Measurements from ENCODE around the gene MTR. TPM values are rescaled to one million over a fixed set of nuclear protein-coding genes. Genes with fewer than 3 reads are reported as not detected.

The MTR gene
- total and polyA plus RNA-seq, 2 donors (not counting 1 experiment from before 2014, with no cell fraction given) = 9.9 to 49.1 TPM

DNA sequence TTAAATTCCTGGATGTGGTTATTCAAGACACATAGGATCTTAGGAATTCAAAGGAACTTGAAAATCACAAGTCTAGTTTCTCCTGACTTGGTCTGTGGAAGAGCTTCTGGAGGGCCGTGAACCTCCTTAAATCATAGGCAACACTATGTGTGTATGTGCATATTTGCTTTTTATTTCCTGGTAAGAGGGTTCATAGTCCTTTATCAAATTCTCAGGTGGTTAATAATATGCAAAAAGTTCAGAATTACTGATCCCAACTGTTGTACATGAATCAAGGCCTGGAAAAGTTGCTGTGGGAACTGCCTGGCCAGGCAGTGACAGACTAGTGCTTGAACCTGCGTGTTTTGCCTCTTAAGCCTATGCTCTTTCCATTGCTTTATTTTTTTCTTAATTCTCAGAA, 12.9 kb downstream of the MTR start:
- Histone ChIP-seq H3K27me3 (replicated peaks in 1 of 4; ENCODE audit: control extremely low read depth in 1 of 4, control insufficient read depth in 3 of 4, insufficient read depth in 4 of 4, low read length in 3 of 4) (no peaks in the 10 kb centered on the region), H3K4me2 (replicated peaks; ENCODE audit: low read depth, low read length, poor library complexity, severe bottlenecking) (no peak overlapping the region), H3K27ac (ENCODE audit: low read length in 2 of 2) (no peak overlapping the region), H2AFZ (ENCODE audit: insufficient read depth, low read depth, low read length, poor library complexity, severe bottlenecking) (no peak overlapping the region), H3K9ac (ENCODE audit: low read length) (no peak overlapping the region), H4K20me1 (ENCODE audit: control insufficient read depth, insufficient read depth, low read length, poor library complexity, severe bottlenecking) (peaks cover 24% of the 10 kb centered on the region), H3K9me3 (ENCODE audit: control extremely low read depth in 1 of 3, control insufficient read depth in 2 of 3, insufficient read depth in 1 of 3, low read length in 2 of 3) (no peaks in the 10 kb centered on the region), H3K4me3 (ENCODE audit: control extremely low read depth in 1 of 5, extremely low read depth in 1 of 5, insufficient read depth in 1 of 5, low read depth in 2 of 5, low read length in 4 of 5) (no peak overlapping the region), H3K4me1 (ENCODE audit: control insufficient read depth in 2 of 2, insufficient read depth in 2 of 2, low read length in 2 of 2) (no peaks in the 10 kb centered on the region), H3K79me2 (ENCODE audit: control insufficient read depth, insufficient read depth, low read length) (peaks cover 20% of the 10 kb centered on the region), H3K36me3 (replicated peaks in 1 of 2; ENCODE audit: control extremely low read depth in 1 of 2, control insufficient read depth in 1 of 2, extremely low read depth in 1 of 2, insufficient read depth in 2 of 2, low read length in 1 of 2) (peaks cover 6 to 73% of the 10 kb centered on the region in 2 experiments)
- Mint-ChIP-seq H3K4me3 (no peak overlapping the region), H3K27me3 (no peaks in the 10 kb centered on the region), H3K27ac (no peak overlapping the region), H3K4me1 (no peaks in the 10 kb centered on the region), H3K9me3 (ENCODE audit: insufficient read depth) (no peaks in the 10 kb centered on the region)
- ATAC-seq (ENCODE audit: low read depth) (no peak), DNase-seq (no peak)
- intact Hi-C loops (cut with micrococcal nuclease) = no loop called here
- WGBS (ENCODE audit: insufficient coverage) = no CpG with 5 or more reads among the region's 2 CpGs
- POLR2A ChIA-PET = no interaction called here
- TF ChIP-seq, protein P1, sequence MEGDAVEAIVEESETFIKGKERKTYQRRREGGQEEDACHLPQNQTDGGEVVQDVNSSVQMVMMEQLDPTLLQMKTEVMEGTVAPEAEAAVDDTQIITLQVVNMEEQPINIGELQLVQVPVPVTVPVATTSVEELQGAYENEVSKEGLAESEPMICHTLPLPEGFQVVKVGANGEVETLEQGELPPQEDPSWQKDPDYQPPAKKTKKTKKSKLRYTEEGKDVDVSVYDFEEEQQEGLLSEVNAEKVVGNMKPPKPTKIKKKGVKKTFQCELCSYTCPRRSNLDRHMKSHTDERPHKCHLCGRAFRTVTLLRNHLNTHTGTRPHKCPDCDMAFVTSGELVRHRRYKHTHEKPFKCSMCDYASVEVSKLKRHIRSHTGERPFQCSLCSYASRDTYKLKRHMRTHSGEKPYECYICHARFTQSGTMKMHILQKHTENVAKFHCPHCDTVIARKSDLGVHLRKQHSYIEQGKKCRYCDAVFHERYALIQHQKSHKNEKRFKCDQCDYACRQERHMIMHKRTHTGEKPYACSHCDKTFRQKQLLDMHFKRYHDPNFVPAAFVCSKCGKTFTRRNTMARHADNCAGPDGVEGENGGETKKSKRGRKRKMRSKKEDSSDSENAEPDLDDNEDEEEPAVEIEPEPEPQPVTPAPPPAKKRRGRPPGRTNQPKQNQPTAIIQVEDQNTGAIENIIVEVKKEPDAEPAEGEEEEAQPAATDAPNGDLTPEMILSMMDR (IDR thresholded peaks at IDR 0.05) = no peak
- no peak for TF ChIP-seq EZH2 (IDR thresholded peaks at IDR 0.05; ENCODE audit: borderline replicate concordance, insufficient read depth, low read depth, low read length, poor library complexity, severe bottlenecking)
- CTCF ChIA-PET = interaction anchor here (0.8 kb wide), 1 partner anchor 49 kb away, joined by 3 read pairs; no protein-coding TSS in a partner anchor

DNA sequence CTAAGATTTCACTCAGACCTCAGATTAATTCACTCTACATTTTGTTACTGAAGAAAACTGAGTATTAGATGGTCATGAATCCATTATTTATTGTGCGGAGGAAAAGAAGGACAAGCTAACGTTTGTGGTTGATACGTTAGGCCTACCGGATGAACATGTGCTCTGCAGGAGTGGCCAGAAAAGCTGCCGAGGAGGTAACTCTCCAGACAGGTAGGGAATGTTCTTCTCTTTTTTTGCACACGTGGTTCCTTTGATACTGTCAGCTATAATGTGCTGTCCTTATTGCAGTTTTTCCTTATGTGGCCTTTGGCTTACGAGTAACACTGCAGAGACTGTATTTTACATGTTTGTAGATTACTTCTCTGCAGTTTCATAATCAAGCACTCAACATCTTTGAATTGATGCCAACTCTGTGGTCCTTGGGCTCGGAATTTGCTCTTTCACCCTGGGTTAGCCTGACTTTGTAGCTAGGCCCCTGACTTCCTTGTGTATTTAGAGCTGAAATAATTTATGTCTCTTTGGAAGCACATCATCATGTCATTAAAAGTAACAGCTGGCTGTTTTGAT, 13.6 kb downstream of the MTR start:
- H2AFZ ChIP-seq (ENCODE audit: insufficient read depth, low read depth, low read length, poor library complexity, severe bottlenecking) = no peak overlapping the region
- CTCF ChIA-PET = interaction anchor here (0.6 to 0.8 kb wide), 2 partner anchors 9 to 49 kb away, joined by 3 read pairs; no protein-coding TSS in a partner anchor
- no peaks in the 10 kb centered on the region for H3K4me1 Mint-ChIP-seq
- peaks cover 19% of the 10 kb centered on the region for H4K20me1 ChIP-seq (ENCODE audit: control insufficient read depth, insufficient read depth, low read length, poor library complexity, severe bottlenecking)
- TF ChIP-seq EZH2 (IDR thresholded peaks at IDR 0.05; ENCODE audit: borderline replicate concordance, insufficient read depth, low read depth, low read length, poor library complexity, severe bottlenecking) = no peak
- TF ChIP-seq, protein P1 (IDR thresholded peaks at IDR 0.05) = no peak
- H3K27ac ChIP-seq (ENCODE audit: low read length in 2 of 2) = no peak overlapping the region
- no peak overlapping the region for H3K9ac ChIP-seq (ENCODE audit: low read length)
- H3K9me3 Mint-ChIP-seq (ENCODE audit: insufficient read depth) = no peaks in the 10 kb centered on the region
- H3K27me3 Mint-ChIP-seq = no peaks in the 10 kb centered on the region
- H3K27me3 ChIP-seq (replicated peaks in 1 of 4; ENCODE audit: control extremely low read depth in 1 of 4, control insufficient read depth in 3 of 4, insufficient read depth in 4 of 4, low read length in 3 of 4) = no peaks in the 10 kb centered on the region
- H3K27ac Mint-ChIP-seq = no peak overlapping the region
- H3K79me2 ChIP-seq (ENCODE audit: control insufficient read depth, insufficient read depth, low read length) = peaks cover 17% of the 10 kb centered on the region
- H3K4me3 ChIP-seq (ENCODE audit: control extremely low read depth in 1 of 5, extremely low read depth in 1 of 5, insufficient read depth in 1 of 5, low read depth in 2 of 5, low read length in 4 of 5) = no peak overlapping the region
- H3K9me3 ChIP-seq (ENCODE audit: control extremely low read depth in 1 of 3, control insufficient read depth in 2 of 3, insufficient read depth in 1 of 3, low read length in 2 of 3) = no peaks in the 10 kb centered on the region
- no peak overlapping the region for H3K4me2 ChIP-seq (replicated peaks; ENCODE audit: low read depth, low read length, poor library complexity, severe bottlenecking)
- H3K4me1 ChIP-seq (ENCODE audit: control insufficient read depth in 2 of 2, insufficient read depth in 2 of 2, low read length in 2 of 2) = no peaks in the 10 kb centered on the region
- no peak overlapping the region for H3K4me3 Mint-ChIP-seq
- ATAC-seq (ENCODE audit: low read depth) (no peak), DNase-seq (no peak)
- intact Hi-C loops (cut with micrococcal nuclease) = no loop called here
- WGBS (ENCODE audit: insufficient coverage) = 88% methylated on average over 5 of the region's 8 CpGs
- POLR2A ChIA-PET = no interaction called here
- H3K36me3 ChIP-seq (replicated peaks in 1 of 2; ENCODE audit: control extremely low read depth in 1 of 2, control insufficient read depth in 1 of 2, extremely low read depth in 1 of 2, insufficient read depth in 2 of 2, low read length in 1 of 2) = peaks cover 6 to 79% of the 10 kb centered on the region in 2 experiments
